ENCODE results near the gene SDCCAG8. TPM values are rescaled to one million over a fixed set of nuclear protein-coding genes. Genes with fewer than 3 reads are reported as not detected.

The SDCCAG8 gene
- total RNA-seq, 4 donors from 2014 or later, result 21.6 to 62.7 (median 39.8) TPM

GRCh38 chr1:243409284-243409683, 153.4 kb downstream of the SDCCAG8 start:
- H3K4me1 ChIP-seq, result no peaks in the 10 kb centered on the region
- WGBS, result 96% methylated on average over 2 of the region's 2 CpGs
- no peak for TF ChIP-seq POLR2A (IDR thresholded peaks at IDR 0.05)
- TF ChIP-seq EP300 (IDR thresholded peaks at IDR 0.05), result no peak
- no peak for TF ChIP-seq CTCF (IDR thresholded peaks at IDR 0.05)
- no peak for TF ChIP-seq POLR2AphosphoS5 (IDR thresholded peaks at IDR 0.05)
- H3K4me3 ChIP-seq, result no peak overlapping the region
- H3K27me3 ChIP-seq, result no peaks in the 10 kb centered on the region
- no peak for DNase-seq (ENCODE audit: low spot score in 2 of 2)
- H3K27ac ChIP-seq, result no peak overlapping the region
- no peaks in the 10 kb centered on the region for H3K9me3 ChIP-seq
- no peaks in the 10 kb centered on the region for H3K36me3 ChIP-seq

- no peak for DNase-seq (ENCODE audit: low spot score in 2 of 2)
- no peak overlapping the region for H3K27ac ChIP-seq
- H3K36me3 ChIP-seq, result peaks cover 11% of the 10 kb centered on the region
- no peaks in the 10 kb centered on the region for H3K9me3 ChIP-seq
- H3K4me1 ChIP-seq, result no peaks in the 10 kb centered on the region
- WGBS, result 90% methylated on average over 5 of the region's 5 CpGs
- TF ChIP-seq CTCF (IDR thresholded peaks at IDR 0.05) (no peak), EP300 (IDR thresholded peaks at IDR 0.05) (no peak), POLR2A (IDR thresholded peaks at IDR 0.05) (no peak), POLR2AphosphoS5 (IDR thresholded peaks at IDR 0.05) (no peak)
- no peak overlapping the region for H3K4me3 ChIP-seq
- no peaks in the 10 kb centered on the region for H3K27me3 ChIP-seq
These were observed 155.6 kb downstream of the SDCCAG8 start for GRCh38 chr1:243411472-243411871.

- WGBS, result 79% methylated on average over 8 of the region's 8 CpGs
- H3K4me3 ChIP-seq, result no peak overlapping the region
- H3K27me3 ChIP-seq, result no peaks in the 10 kb centered on the region
- H3K36me3 ChIP-seq, result peaks cover 11% of the 10 kb centered on the region
- no peak overlapping the region for H3K27ac ChIP-seq
- H3K9me3 ChIP-seq, result no peaks in the 10 kb centered on the region
- no peak for TF ChIP-seq CTCF (IDR thresholded peaks at IDR 0.05)
- TF ChIP-seq EP300 (IDR thresholded peaks at IDR 0.05), result no peak
- no peak for TF ChIP-seq POLR2AphosphoS5 (IDR thresholded peaks at IDR 0.05)
- TF ChIP-seq POLR2A (IDR thresholded peaks at IDR 0.05), result no peak
- no peak for DNase-seq (ENCODE audit: low spot score in 2 of 2)
- H3K4me1 ChIP-seq, result no peaks in the 10 kb centered on the region
These were observed 157.8 kb downstream of the SDCCAG8 start for GRCh38 chr1:243413431-243414151.

GRCh38 chr1:243414152-243414494, 158.3 kb downstream of the SDCCAG8 start:
- DNase-seq (ENCODE audit: low spot score in 2 of 2), result no peak
- 92% methylated on average over 6 of the region's 6 CpGs for WGBS
- TF ChIP-seq EP300 (IDR thresholded peaks at IDR 0.05) (no peak), POLR2A (IDR thresholded peaks at IDR 0.05) (no peak), CTCF (IDR thresholded peaks at IDR 0.05) (no peak), POLR2AphosphoS5 (IDR thresholded peaks at IDR 0.05) (no peak)

GRCh38 chr1:243415663-243416408, 160.0 kb downstream of the SDCCAG8 start:
- Histone ChIP-seq H3K4me3 (no peak overlapping the region), H3K27ac (no peak overlapping the region), H3K27me3 (no peaks in the 10 kb centered on the region), H3K36me3 (peaks cover 14% of the 10 kb centered on the region), H3K4me1 (no peaks in the 10 kb centered on the region), H3K9me3 (no peaks in the 10 kb centered on the region)
- TF ChIP-seq CTCF (IDR thresholded peaks at IDR 0.05) (no peak), POLR2A (IDR thresholded peaks at IDR 0.05) (no peak), POLR2AphosphoS5 (IDR thresholded peaks at IDR 0.05) (no peak), EP300 (IDR thresholded peaks at IDR 0.05) (no peak)
- 87% methylated on average over 9 of the region's 9 CpGs for WGBS
- DNase-seq (ENCODE audit: low spot score in 2 of 2), result no peak

More at GRCh38 chr1:243414152-243414494, 158.3 kb downstream of the SDCCAG8 start:
- Histone ChIP-seq H3K27ac (no peak overlapping the region), H3K36me3 (peaks cover 14% of the 10 kb centered on the region), H3K9me3 (no peaks in the 10 kb centered on the region), H3K27me3 (no peaks in the 10 kb centered on the region), H3K4me1 (no peaks in the 10 kb centered on the region), H3K4me3 (no peak overlapping the region)

All from suprapubic skin (tissue), 4 donors.